ENCODE measurements around the gene SPATA6.
"Not testable (repeated sequence)": the region's sequence is repeated elsewhere in the genome, so short reads cannot be mapped to it uniquely, and the experiment has no call there.

SPATA6 gene

GRCh38 chr1:48338257-48338656 lies 133.7 kb downstream of the SPATA6 start:
- no peak for DNase-seq

GRCh38 chr1:48333316-48333715 lies 138.7 kb downstream of the SPATA6 start:
- no peak for DNase-seq

- DNase-seq = no peak
These were observed 139.9 kb downstream of the SPATA6 start for GRCh38 chr1:48332115-48332514.

DNA sequence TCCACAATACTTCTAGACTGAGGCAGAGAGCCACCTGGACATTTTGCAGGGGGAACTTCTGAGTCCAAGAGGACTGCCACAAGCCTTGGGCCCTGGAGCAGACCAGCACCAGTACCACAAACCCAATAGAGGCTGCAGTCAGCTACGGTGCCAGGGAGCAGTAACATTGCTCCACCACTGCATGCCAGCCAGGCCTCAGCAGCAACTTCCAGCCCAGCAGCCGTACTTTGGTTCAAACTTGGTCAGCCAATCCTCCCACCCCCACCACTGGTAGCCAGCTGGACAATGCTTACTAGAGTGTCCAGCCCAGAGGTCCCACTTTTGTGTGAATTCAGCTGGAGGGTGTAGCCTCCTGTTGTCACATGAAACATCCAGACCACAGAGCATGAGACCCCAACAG lies 142.1 kb downstream of the SPATA6 start:
- DNase-seq = no peak

DNA sequence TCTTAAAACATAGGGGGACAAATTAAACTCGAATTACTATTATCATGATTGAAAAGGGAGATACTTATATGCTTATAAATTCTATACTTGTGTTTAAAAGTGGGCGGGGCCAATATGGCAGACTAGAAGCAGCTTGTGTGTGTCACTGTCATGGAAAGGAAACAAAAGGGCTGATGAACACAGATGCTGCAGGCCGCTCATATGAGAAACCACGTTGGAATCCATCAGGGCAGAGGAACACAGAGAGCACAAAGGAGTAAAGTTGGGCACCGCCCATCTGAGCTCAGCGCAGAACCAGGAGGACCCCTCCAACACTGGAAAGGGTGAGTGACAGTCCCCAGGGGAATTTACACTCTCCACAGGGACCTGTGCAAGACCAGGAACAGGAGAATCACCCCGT lies 142.5 kb downstream of the SPATA6 start:
- no peak for DNase-seq

- DNase-seq = not testable (repeated sequence)
These were observed 160.2 kb downstream of the SPATA6 start for GRCh38 chr1:48311829-48312228.

DNA sequence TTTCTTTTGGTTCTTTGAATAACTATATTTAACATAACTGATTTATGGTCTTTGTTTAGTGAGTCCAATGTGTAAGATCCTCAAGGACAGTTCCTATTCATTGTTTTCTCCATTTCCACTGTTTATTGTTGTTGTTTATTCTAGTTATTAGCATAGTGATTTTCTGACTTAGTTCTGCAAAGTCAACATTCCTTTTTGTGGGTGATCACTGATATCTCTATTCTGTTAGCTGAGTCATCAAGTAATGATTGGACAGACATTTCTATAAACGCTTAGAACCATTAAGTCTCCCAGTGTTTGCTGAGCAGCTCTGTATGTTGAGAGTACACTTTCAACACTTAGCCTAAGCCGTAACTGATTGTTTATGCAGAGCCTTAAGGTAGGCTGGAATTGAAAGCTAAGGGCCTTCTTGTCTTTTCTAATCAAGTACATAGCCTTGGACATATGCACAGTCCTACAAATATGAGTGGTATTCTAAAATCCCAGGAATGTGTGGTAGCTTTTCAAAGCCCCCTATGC lies 162.4 kb downstream of the SPATA6 start:
- no peak for DNase-seq

GRCh38 chr1:48302652-48303051 lies 169.4 kb downstream of the SPATA6 start:
- no peak for DNase-seq

DNA sequence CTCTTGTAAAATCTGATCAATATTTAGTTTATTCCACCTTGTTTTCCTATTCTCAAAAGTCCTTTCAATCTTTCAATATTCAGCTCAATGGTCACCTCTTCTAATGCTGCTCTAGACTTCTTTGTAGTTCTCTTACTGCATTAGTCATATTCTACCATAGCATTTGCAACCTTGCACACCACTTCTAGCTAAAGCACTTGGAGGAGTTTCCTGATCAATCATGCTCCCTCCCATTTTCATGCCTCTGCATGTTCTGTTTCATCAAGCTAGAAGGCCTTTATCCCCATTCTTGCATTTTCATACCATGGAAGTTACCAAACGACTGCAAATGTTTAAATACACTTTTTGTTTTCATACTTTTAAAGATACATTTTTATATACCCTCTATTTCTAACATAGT lies 177.3 kb downstream of the SPATA6 start:
- no peak for DNase-seq

- not testable (repeated sequence) for DNase-seq
These were observed 177.9 kb downstream of the SPATA6 start for GRCh38 chr1:48294094-48294493.

DNA sequence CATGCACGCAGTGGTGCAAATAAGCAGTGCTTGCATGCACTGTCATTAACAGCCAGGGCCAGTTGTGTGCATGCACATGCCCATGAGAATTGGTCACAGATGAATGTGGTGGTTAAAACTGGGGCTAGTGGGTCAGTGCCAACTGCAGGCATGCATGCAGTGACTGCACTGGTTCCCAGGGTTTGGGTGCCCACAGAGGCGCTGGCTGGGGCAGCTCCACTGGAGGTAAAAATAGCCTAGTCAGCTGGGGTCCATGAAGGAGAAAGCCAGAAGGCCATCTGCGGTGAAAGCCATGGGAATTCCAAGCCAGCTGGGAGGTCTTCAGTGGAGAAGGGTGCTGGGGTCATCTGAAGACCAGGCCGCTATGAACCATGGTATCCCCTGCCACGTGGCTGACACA lies 179.3 kb downstream of the SPATA6 start:
- no peak for DNase-seq

- no peak for DNase-seq
These were observed 180.6 kb downstream of the SPATA6 start for GRCh38 chr1:48291421-48291820.

DNA sequence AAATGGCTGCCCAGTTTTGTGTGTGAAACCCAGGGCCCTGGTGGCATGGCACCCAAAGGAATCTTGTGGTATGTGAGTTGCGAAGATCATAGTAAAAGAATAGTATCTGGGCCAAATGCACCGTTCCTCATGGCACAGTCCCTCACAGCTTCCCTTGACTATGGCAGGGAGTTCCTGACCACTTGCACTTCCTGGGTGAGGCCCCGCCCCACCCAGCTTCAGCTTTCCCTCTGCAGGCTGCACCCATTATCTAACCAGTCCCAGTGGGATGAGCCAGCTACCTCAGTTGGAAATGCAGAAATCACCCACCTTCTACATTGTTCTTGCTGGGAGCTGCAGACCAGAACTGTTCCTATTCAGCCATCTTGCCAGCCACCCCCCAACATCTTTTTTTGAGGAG lies 186.5 kb downstream of the SPATA6 start:
- no peak for DNase-seq

GRCh38 chr1:48284696-48285420 lies 187.1 kb downstream of the SPATA6 start:
- DNase-seq = not testable (repeated sequence)

DNA sequence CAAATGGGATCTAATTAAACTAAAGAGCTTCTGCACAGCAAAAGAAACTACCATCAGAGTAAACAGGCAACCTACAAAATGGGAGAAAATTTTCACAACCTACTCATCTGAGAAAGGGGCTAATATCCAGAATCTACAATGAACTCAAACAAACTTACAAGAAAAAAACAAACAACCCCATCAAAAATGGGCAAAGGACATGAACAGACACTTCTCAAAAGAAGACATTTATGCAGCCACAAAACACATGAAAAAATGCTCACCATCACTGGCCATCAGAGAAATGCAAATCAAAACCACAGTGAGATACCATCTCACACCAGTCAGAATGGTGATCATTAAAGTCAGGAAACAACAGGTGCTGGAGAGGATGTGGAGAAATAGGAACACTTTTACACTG lies 189.7 kb downstream of the SPATA6 start:
- DNase-seq = not testable (repeated sequence)

DNA sequence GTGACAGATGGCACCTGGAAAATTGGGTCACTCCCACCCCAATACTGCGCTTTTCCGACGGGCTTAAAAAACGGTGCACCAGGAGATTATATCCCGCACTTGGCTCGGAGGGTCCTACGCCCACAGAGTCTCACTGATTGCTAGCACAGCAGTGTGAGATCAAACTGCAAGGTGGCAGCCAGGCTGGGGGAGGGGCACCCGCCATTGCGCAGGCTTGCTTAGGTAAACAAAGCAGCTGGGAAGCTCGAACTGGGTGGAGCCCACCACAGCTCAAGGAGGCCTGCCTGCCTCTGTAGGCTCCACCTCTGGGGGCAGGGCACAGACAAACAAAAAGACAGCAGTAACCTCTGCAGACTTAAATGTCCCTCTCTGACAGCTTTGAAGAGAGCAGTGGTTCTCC lies 194.6 kb downstream of the SPATA6 start:
- not testable (repeated sequence) for DNase-seq

- no peak for DNase-seq
These were observed 205.4 kb downstream of the SPATA6 start for GRCh38 chr1:48266576-48266975.

DNA sequence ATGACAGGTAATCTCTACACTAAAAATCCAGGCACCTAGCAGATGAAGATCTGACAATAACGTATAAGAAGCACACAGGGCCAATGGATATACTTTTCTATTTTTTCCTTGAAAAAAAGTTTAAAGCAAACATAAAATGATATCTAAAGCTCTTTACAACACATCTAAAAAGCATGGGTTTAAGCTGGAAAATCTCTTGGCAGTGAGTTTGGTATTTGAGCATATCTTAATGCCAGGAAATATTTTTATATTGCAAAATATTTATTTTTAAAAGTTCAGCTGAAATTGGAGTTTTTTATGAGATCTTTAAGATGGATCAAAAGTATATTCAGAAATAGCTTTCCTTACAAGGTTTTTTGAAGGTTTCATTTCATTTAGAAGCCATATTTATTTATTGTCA lies 209.0 kb downstream of the SPATA6 start:
- no peak for DNase-seq

GRCh38 chr1:48261881-48262400 lies 210.1 kb downstream of the SPATA6 start:
- DNase-seq = no peak

DNA sequence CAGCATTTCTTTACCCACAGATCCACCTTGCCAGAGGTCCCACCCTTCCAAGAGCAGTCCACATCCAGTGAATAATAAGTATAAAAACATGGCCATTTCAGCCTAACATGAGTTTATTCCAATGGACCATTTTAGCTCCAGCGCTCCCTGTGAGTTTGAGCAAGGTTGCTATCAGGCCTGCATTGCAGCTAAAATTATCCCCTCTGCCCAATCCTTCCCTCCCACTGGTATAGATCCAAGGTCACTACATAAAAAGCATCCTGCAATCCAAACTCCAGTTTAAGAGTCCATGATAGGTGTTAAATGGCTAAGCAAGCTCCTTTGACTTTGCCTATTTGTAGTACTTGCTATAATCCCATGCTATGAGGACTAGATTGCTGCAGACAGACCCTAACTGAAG lies 213.9 kb downstream of the SPATA6 start:
- no peak for DNase-seq

DNA sequence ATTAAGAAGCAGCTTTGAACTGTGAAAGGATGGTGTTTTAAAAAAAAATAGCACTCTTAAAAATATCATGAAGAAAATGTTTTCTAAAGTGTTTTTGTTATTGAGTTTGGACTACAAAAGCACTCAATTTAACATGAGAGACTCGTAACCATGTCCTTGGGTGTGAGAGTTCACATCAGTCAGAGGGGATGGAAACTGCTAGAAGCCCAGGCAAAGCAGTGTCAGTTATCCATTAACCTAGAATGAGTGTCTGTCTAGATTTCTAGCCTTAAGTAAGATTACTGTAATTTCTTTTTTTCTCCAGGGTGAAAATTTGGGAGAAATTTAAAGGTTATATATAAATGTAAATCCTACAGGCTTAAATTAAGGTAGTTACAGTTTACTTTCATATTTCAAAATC lies 217.8 kb downstream of the SPATA6 start:
- DNase-seq = no peak

DNA sequence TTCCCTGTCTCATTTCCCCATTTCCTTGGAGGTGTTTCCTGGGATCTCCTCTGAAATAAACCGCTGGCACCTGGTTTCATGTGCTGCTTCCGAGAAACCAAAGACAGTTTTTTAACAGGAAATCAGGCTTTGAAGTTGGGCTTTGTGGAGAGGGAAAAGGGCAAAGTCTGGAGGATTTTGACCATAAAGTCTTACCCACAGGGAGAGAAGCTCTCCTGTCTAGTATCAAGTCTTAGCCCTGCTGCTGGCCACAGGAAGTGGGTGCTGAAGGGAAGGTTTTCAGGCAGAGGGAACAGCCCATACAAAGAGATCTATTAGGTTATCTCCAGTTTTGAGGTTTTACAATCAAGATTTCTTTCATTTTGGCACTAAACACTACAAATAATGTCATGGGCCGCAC lies 220.2 kb downstream of the SPATA6 start:
- no peak for DNase-seq

- DNase-seq = no peak
These were observed 220.7 kb downstream of the SPATA6 start for GRCh38 chr1:48251323-48251722.

- no peak for DNase-seq
These were observed 221.4 kb downstream of the SPATA6 start for GRCh38 chr1:48250572-48250971.

DNA sequence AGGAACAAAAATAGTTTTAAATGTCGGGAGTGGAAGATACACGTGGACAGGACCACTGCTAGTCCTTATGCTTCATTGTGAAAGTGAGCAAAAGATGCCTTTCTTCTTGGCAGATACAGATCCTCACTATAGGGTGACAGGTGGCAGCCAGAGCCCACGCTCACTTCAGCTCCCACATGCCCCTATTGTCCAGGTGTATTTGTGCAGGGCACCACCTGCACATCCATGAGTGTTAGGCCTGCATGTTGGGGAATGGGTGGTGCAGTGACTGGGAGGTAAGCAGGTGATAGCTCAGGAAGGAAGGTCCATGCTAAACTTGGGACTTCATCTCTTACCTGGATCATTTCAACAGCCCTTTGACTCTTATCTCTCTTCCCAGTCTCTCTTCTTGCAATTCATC lies 222.1 kb downstream of the SPATA6 start:
- DNase-seq = no peak

Measured in retina (tissue), 1 donor.